ENCODE results near the gene CADM2.
"Not testable (repeated sequence)": the region's sequence is repeated elsewhere in the genome, so short reads cannot be mapped to it uniquely, and the experiment has no call there.

CADM2 gene

DNA sequence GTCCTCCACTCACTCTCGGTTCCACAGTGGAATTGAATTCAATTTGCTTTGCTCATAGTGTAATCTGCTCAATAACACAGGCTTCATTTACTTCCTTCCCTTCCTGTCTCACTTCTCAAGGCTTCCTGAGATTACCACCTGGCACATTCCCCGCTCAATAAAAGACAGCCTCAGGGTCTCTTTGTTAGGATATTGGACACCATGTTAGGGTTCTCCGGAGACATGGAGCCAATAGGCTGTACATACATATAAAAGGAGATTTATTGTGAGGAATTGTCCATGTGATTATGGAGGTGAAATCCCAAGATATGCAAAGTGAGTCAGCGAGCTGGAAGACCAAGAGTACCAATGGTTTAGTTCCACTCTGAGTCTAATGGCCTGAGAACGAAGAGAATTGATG lies 974.5 kb downstream of the CADM2 start:
- Histone ChIP-seq H3K4me3 (ENCODE audit: low read length) (no peak overlapping the region), H3K9ac (ENCODE audit: low read length) (no peak overlapping the region), H3K4me1 (ENCODE audit: control insufficient read depth, insufficient read depth, low read length) (no peaks in the 10 kb centered on the region), H3K27ac (ENCODE audit: low read depth, low read length) (no peak overlapping the region), H3K27me3 (ENCODE audit: control insufficient read depth, insufficient read depth, low read length) (no peaks in the 10 kb centered on the region), H3K36me3 (ENCODE audit: control insufficient read depth, insufficient read depth, low read length) (no peaks in the 10 kb centered on the region)

GRCh38 chr3:85935171-85935570 lies 976.4 kb downstream of the CADM2 start:
- Histone ChIP-seq H3K36me3 (ENCODE audit: control insufficient read depth, insufficient read depth, low read length) (no peaks in the 10 kb centered on the region), H3K27ac (ENCODE audit: low read depth, low read length) (no peak overlapping the region), H3K27me3 (ENCODE audit: control insufficient read depth, insufficient read depth, low read length) (no peaks in the 10 kb centered on the region), H3K9ac (ENCODE audit: low read length) (no peak overlapping the region), H3K4me1 (ENCODE audit: control insufficient read depth, insufficient read depth, low read length) (peaks cover 4% of the 10 kb centered on the region), H3K4me3 (ENCODE audit: low read length) (no peak overlapping the region)

DNA sequence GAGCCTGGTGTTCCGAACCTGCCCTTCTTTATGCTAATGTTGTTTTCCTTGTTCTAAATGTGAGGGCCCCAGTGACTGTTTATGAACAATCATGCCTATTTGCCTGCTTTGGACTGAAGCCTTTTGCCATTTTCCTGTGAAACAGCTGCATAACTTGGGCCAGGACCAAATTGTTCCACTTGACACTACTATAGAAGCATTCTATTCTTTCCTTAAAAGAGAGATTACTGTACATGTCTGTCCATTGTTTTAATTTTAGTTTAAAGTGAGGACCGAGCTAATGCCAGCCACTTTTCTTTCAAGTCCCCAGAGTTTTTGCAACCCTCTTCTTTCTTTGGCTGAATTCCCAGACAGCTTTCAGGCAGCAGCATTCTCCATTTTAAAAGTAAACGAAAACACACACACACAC lies 980.3 kb downstream of the CADM2 start:
- peaks cover 4% of the 10 kb centered on the region for H3K4me1 ChIP-seq (ENCODE audit: control insufficient read depth, insufficient read depth, low read length)
- no peak overlapping the region for H3K27ac ChIP-seq (ENCODE audit: low read depth, low read length)
- H3K4me3 ChIP-seq (ENCODE audit: low read length), result no peak overlapping the region
- no peaks in the 10 kb centered on the region for H3K36me3 ChIP-seq (ENCODE audit: control insufficient read depth, insufficient read depth, low read length)
- no peaks in the 10 kb centered on the region for H3K27me3 ChIP-seq (ENCODE audit: control insufficient read depth, insufficient read depth, low read length)
- no peak overlapping the region for H3K9ac ChIP-seq (ENCODE audit: low read length)

DNA sequence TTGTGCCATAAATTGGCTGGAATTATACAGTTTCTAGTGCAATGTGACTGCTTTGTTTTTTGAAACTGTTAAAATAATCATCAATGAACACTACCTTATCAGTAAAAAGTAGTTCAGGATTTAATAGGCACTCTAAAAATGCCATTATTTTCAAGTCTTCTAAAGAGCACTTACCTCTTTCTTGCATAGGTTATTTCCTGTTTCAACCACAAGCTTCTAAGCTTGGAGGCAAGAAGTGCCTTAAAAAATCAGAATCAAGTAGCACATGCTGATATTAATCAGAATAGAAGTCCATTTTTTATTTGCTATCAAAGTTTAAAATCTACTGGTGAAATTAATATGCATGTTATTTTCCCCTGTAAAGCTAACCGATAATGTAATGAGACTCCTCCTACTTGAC lies 991.6 kb downstream of the CADM2 start:
- Histone ChIP-seq H3K27ac (ENCODE audit: low read depth, low read length) (no peak overlapping the region), H3K27me3 (ENCODE audit: control insufficient read depth, insufficient read depth, low read length) (no peaks in the 10 kb centered on the region), H3K4me3 (ENCODE audit: low read length) (no peak overlapping the region), H3K36me3 (ENCODE audit: control insufficient read depth, insufficient read depth, low read length) (no peaks in the 10 kb centered on the region), H3K4me1 (ENCODE audit: control insufficient read depth, insufficient read depth, low read length) (no peaks in the 10 kb centered on the region), H3K9ac (ENCODE audit: low read length) (no peak overlapping the region)

DNA sequence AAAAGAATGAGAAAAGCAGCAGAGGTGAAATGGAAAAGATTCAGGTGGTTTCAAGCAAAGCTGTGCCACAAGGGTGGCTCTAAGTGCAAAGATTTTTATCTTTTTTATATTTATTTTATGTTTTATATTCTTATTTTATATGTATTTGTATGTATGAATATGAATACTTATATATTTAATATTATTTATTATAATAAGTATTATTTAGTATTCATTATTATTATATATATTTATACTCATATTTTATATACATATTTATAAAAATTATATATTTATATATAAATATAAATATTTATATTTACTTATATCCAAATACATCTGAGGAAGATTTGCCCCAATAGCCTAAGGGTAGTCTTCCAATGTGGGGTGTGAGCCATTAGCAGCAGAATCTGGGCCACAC lies 1002.0 kb downstream of the CADM2 start:
- Histone ChIP-seq H3K9ac (ENCODE audit: low read length) (no peak overlapping the region), H3K4me3 (ENCODE audit: low read length) (no peak overlapping the region), H3K4me1 (ENCODE audit: control insufficient read depth, insufficient read depth, low read length) (no peaks in the 10 kb centered on the region), H3K27ac (ENCODE audit: low read depth, low read length) (no peak overlapping the region), H3K27me3 (ENCODE audit: control insufficient read depth, insufficient read depth, low read length) (no peaks in the 10 kb centered on the region), H3K36me3 (ENCODE audit: control insufficient read depth, insufficient read depth, low read length) (no peaks in the 10 kb centered on the region)

DNA sequence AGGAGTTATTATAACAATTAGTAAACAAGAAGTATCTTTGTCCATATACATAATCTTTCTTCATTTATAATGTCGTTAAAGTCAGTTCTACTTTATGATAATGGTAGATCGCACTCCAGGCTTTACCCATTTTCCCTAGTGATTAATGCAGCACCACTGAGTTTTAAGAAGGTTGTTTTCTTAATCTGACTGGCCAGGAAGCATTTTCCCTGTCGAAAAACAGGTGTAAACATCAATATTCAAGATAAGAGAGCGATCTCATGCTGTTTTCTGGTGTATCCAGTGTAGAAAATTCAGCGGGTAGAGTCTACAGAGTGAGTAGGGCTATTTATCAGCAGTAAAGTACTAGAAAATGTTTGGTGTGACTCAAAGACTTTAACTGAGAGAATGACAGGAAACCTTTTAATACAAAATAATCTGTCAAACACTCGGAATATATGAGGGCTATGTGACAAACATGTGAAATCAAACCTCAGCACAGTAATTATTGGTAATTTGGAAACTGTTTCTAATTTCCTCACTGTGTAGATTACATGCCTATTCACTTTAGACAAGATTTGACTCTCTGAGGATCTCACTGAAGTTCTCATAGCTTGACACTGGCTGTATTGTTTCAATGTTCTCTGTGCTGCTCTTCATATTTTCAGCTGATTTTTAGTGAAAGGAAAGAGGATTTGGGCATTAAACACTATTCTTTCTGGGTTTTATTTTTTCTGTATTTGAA lies 1019.0 kb downstream of the CADM2 start:
- H3K4me3 ChIP-seq (ENCODE audit: low read length), result no peak overlapping the region
- H3K36me3 ChIP-seq (ENCODE audit: control insufficient read depth, insufficient read depth, low read length), result no peaks in the 10 kb centered on the region
- no peak overlapping the region for H3K27ac ChIP-seq (ENCODE audit: low read depth, low read length)
- no peaks in the 10 kb centered on the region for H3K4me1 ChIP-seq (ENCODE audit: control insufficient read depth, insufficient read depth, low read length)
- no peaks in the 10 kb centered on the region for H3K27me3 ChIP-seq (ENCODE audit: control insufficient read depth, insufficient read depth, low read length)
- no peak overlapping the region for H3K9ac ChIP-seq (ENCODE audit: low read length)

DNA sequence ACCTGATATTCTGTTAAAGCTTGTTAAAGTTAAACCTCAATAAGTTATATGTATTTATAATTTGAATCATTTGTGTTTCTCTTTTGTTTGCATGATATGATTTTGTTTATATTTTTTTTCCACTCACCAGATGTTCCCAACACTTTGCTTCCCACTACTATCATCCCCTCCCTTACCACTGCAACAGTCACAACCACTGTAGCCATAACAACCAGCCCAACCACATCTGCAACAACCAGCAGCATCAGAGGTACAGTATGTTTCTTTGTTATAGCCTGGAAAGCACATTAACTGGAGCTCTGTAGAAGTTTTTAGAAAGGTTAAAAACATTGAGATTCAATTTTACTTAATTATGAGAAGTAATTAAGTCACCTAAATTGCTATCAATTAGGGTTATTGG lies 1020.2 kb downstream of the CADM2 start:
- H3K9ac ChIP-seq (ENCODE audit: low read length), result no peak overlapping the region
- no peak overlapping the region for H3K4me3 ChIP-seq (ENCODE audit: low read length)
- no peak overlapping the region for H3K27ac ChIP-seq (ENCODE audit: low read depth, low read length)
- H3K27me3 ChIP-seq (ENCODE audit: control insufficient read depth, insufficient read depth, low read length), result no peaks in the 10 kb centered on the region
- H3K36me3 ChIP-seq (ENCODE audit: control insufficient read depth, insufficient read depth, low read length), result no peaks in the 10 kb centered on the region
- H3K4me1 ChIP-seq (ENCODE audit: control insufficient read depth, insufficient read depth, low read length), result no peaks in the 10 kb centered on the region

- H3K27me3 ChIP-seq (ENCODE audit: control insufficient read depth, insufficient read depth, low read length); H3K36me3 ChIP-seq (ENCODE audit: control insufficient read depth, insufficient read depth, low read length); H3K4me3 ChIP-seq (ENCODE audit: low read length); H3K27ac ChIP-seq (ENCODE audit: low read depth, low read length); H3K4me1 ChIP-seq (ENCODE audit: control insufficient read depth, insufficient read depth, low read length); H3K9ac ChIP-seq (ENCODE audit: low read length): not testable (repeated sequence)
These were observed 1030.8 kb downstream of the CADM2 start for GRCh38 chr3:85989581-85989980.

GRCh38 chr3:86029590-86029989 lies 1070.8 kb downstream of the CADM2 start:
- Histone ChIP-seq H3K9ac (ENCODE audit: low read length) (no peak overlapping the region), H3K27me3 (ENCODE audit: control insufficient read depth, insufficient read depth, low read length) (no peaks in the 10 kb centered on the region), H3K4me1 (ENCODE audit: control insufficient read depth, insufficient read depth, low read length) (no peaks in the 10 kb centered on the region), H3K36me3 (ENCODE audit: control insufficient read depth, insufficient read depth, low read length) (no peaks in the 10 kb centered on the region), H3K4me3 (ENCODE audit: low read length) (no peak overlapping the region), H3K27ac (ENCODE audit: low read depth, low read length) (no peak overlapping the region)

DNA sequence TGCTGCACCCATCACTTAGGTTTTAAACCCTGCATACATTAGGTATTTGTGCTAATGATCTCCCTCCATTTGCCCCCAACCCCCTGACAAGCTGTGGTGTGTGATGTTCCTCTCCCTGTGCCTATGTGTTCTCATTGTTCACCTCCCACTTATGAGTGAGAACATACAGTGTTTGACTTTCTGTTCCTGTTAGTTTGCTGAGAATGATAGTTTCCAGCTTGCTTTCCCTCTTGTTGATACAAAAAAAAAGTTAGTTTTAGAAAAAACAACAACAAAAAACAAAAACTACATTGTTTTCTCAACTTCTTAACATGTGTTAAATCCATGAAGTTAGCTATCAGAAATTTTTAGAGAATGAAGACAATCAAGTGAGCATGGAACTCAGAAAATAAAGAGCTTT lies 1079.1 kb downstream of the CADM2 start:
- no peaks in the 10 kb centered on the region for H3K4me1 ChIP-seq (ENCODE audit: control insufficient read depth, insufficient read depth, low read length)
- H3K4me3 ChIP-seq (ENCODE audit: low read length), result no peak overlapping the region
- no peak overlapping the region for H3K27ac ChIP-seq (ENCODE audit: low read depth, low read length)
- no peaks in the 10 kb centered on the region for H3K36me3 ChIP-seq (ENCODE audit: control insufficient read depth, insufficient read depth, low read length)
- H3K27me3 ChIP-seq (ENCODE audit: control insufficient read depth, insufficient read depth, low read length), result no peaks in the 10 kb centered on the region
- H3K9ac ChIP-seq (ENCODE audit: low read length), result no peak overlapping the region

- no peak overlapping the region for H3K4me3 ChIP-seq (ENCODE audit: low read length)
- no peak overlapping the region for H3K27ac ChIP-seq (ENCODE audit: low read depth, low read length)
- H3K4me1 ChIP-seq (ENCODE audit: control insufficient read depth, insufficient read depth, low read length), result no peaks in the 10 kb centered on the region
- H3K27me3 ChIP-seq (ENCODE audit: control insufficient read depth, insufficient read depth, low read length), result no peaks in the 10 kb centered on the region
- no peak overlapping the region for H3K9ac ChIP-seq (ENCODE audit: low read length)
- H3K36me3 ChIP-seq (ENCODE audit: control insufficient read depth, insufficient read depth, low read length), result no peaks in the 10 kb centered on the region
These were observed 1087.8 kb downstream of the CADM2 start for GRCh38 chr3:86046436-86047136.

DNA sequence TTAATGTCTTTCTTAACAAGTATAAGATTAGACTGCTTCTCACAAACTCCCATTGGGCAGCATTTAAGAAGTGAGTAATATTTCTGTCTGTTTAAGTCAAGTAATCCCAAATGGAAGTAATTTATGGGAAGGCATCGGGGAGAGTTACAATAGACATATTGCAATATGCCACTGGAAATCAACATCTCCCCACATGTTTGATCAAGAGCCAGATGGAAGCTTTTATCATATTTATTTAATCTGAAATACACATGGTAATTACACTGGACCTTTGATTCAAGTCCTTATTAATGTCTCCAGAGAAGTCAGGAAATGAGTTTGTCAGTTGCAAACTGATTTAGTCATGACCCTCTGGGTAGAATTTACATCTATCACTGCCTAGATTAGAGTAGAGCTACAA lies 1088.4 kb downstream of the CADM2 start:
- Histone ChIP-seq H3K27ac (ENCODE audit: low read depth, low read length) (no peak overlapping the region), H3K36me3 (ENCODE audit: control insufficient read depth, insufficient read depth, low read length) (no peaks in the 10 kb centered on the region), H3K4me3 (ENCODE audit: low read length) (no peak overlapping the region), H3K27me3 (ENCODE audit: control insufficient read depth, insufficient read depth, low read length) (no peaks in the 10 kb centered on the region), H3K9ac (ENCODE audit: low read length) (no peak overlapping the region), H3K4me1 (ENCODE audit: control insufficient read depth, insufficient read depth, low read length) (no peaks in the 10 kb centered on the region)

GRCh38 chr3:86051058-86051457 lies 1092.3 kb downstream of the CADM2 start:
- Histone ChIP-seq H3K4me1 (ENCODE audit: control insufficient read depth, insufficient read depth, low read length) (no peaks in the 10 kb centered on the region), H3K9ac (ENCODE audit: low read length) (no peak overlapping the region), H3K27ac (ENCODE audit: low read depth, low read length) (no peak overlapping the region), H3K27me3 (ENCODE audit: control insufficient read depth, insufficient read depth, low read length) (no peaks in the 10 kb centered on the region), H3K4me3 (ENCODE audit: low read length) (no peak overlapping the region), H3K36me3 (ENCODE audit: control insufficient read depth, insufficient read depth, low read length) (no peaks in the 10 kb centered on the region)
